Heart left ventricle (tissue), 13 donors: Measurements from ENCODE around the gene COBL.

ENCODE experiments used
- POLR2A ChIP-seq, 2 donors: fragments of 450-650 bp; IDR thresholded peaks; one replicate each; pipeline ENCODE4 v1.6.1; 2017; ENCODE audit warnings: antibody characterized with exemption in 2 of 2, mild to moderate bottlenecking in 2 of 2, moderate library complexity in 2 of 2
- TF ChIP-seq, protein P1 (sequence below), 12 donors: fragments of 200-600 bp; sonication (generic) in 4 of 12; IDR thresholded peaks; one replicate each; pipeline versions ENCODE4 v1.5.0 to v1.8.0; 2018 to 2022; ENCODE audit warnings: antibody characterized with exemption in 12 of 12, mild to moderate bottlenecking in 5 of 12
- donor health status: ischemic (EF 13 %, LVEDD 7.1; RV severe dilation, severe dysfunction).
- donor health status: DM: no; HTN: yes; CAD: no.
- donor health status: DM: no; HTN: no; CAD: no.
- donor health status: ischemic (EF 25% LVEDD 6.9; RV normal size, moderate dysfunction).
- donor health status: ischemic (EF 25% LVEDD 5.7; RV mildly dilated, moderate dysfunction).
- donor health status: ischemic (EF 35%, LVEDD 5.7; RV mildly dilated, moderate dysfunction).
- donor health status: nonischemic (EF 11% LVEDD 7.7; RV severe dilation, severe dysfunction).
- donor health status: DM: yes; HTN: yes; CAD: no.
- donor health status: PGD.
- donor health status: ischemic (EF 29% LVEDD 5.4; RV normal size, mild dysfunction).
- donor health status: nonischemic (EF 23%, LVEDD 6.1; RV moderate dilation, normal function).

DNA sequence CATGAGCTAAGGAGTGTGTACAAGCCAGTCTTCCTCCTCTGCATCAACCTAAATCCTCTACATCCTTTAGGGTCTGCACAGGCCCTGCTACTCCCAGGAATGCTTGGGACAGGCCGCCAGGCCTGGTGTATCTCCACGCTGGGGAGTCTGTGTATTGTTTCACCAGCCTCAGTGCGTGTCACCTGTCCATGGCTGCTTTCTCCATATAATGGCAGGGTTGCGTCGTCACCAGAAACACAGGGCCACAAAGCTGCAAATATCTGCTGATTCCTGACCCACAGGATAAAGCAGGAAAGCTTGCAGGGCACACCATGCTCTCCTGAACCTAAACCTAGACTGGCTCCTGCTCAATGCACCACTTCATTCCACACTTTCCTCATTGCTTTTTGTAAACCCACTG lies 45.6 kb downstream of the COBL start:
- TF ChIP-seq, protein P1, sequence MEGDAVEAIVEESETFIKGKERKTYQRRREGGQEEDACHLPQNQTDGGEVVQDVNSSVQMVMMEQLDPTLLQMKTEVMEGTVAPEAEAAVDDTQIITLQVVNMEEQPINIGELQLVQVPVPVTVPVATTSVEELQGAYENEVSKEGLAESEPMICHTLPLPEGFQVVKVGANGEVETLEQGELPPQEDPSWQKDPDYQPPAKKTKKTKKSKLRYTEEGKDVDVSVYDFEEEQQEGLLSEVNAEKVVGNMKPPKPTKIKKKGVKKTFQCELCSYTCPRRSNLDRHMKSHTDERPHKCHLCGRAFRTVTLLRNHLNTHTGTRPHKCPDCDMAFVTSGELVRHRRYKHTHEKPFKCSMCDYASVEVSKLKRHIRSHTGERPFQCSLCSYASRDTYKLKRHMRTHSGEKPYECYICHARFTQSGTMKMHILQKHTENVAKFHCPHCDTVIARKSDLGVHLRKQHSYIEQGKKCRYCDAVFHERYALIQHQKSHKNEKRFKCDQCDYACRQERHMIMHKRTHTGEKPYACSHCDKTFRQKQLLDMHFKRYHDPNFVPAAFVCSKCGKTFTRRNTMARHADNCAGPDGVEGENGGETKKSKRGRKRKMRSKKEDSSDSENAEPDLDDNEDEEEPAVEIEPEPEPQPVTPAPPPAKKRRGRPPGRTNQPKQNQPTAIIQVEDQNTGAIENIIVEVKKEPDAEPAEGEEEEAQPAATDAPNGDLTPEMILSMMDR (IDR thresholded peaks at IDR 0.05) = no peak
- TF ChIP-seq POLR2A (IDR thresholded peaks at IDR 0.05) = no peak
